ENCODE results near the gene TLR10. TPM values are rescaled to one million over a fixed set of nuclear protein-coding genes. Genes with fewer than 3 reads are reported as not detected.
A peak's percentile ranks its signal among the peaks of the same experiment; 100 is the strongest.

Gene TLR10
- total and polyA plus RNA-seq, 9 of the 15 experiments (the other 6 are each of a cell fraction or from before 2014, with no cell fraction given) = 0.03 to 0.05 TPM; not detected in 7

GRCh38 chr4:38832206-38832605 lies 49.4 kb upstream of the TLR10 start:
- POLR2A ChIA-PET = interaction anchor here (0.6 kb wide), 1 partner anchor 14 kb away, joined by 3 read pairs; no protein-coding TSS in a partner anchor
- 15% methylated on average over 1 of the region's 1 CpG for WGBS (ENCODE audit: insufficient coverage, low coverage, missing lambda C conversion rate)
- Histone ChIP-seq H3K4me3 (no peak overlapping the region), H4K20me1 (replicated peaks; ENCODE audit: control insufficient read depth, insufficient read depth, low read length) (no peaks in the 10 kb centered on the region), H3K27ac (ENCODE audit: extremely low read depth, low read depth, low read length) (no peak overlapping the region), H2AFZ (ENCODE audit: low read depth, low read length) (no peak overlapping the region), H3K36me3 (ENCODE audit: control insufficient read depth, insufficient read depth, low read length) (no peaks in the 10 kb centered on the region), H3K9ac (ENCODE audit: insufficient read depth in 1 of 2, low read depth in 2 of 2, low read length in 2 of 2) (no peak overlapping the region), H3K4me2 (ENCODE audit: insufficient read depth, low read length) (no peak overlapping the region), H3K79me2 (ENCODE audit: control insufficient read depth, insufficient read depth, low read length) (no peaks in the 10 kb centered on the region), H3K9me3 (replicated peaks; ENCODE audit: control insufficient read depth, insufficient read depth, low read depth, low read length) (no peaks in the 10 kb centered on the region), H3K4me1 (replicated peaks in 1 of 2; ENCODE audit: control insufficient read depth in 2 of 2, insufficient read depth in 2 of 2, low read length in 2 of 2) (no peaks in the 10 kb centered on the region), H3K9me1 (ENCODE audit: control insufficient read depth, insufficient read depth, low read length) (no peaks in the 10 kb centered on the region), H3K27me3 (ENCODE audit: control insufficient read depth in 2 of 2, insufficient read depth in 2 of 2, low read length in 2 of 2) (no peaks in the 10 kb centered on the region)
- BruUV-seq (replicated peaks) = no TSS peak
- intact Hi-C loops (cut with micrococcal nuclease) (no loop called here), in situ Hi-C loops (cut with MboI) (no loop called here)
- DNase-seq (ENCODE audit: extremely low read depth in 1 of 4, low spot score in 3 of 4) (no peak), ATAC-seq (no peak), FAIRE-seq (peak; percentile 26)
- CTCF ChIA-PET (ENCODE audit: low intra/inter-chr PET ratio) = no interaction called here
- TF ChIP-seq ZBTB40 (IDR thresholded peaks at IDR 0.05) (no peak), ZBTB40 (CRISPR knock-in tag; IDR thresholded peaks at IDR 0.05) (no peak), CREBBP (IDR thresholded peaks at IDR 0.05; ENCODE audit: low read depth, low read length) (no peak), FOXK1 (CRISPR knock-in tag; IDR thresholded peaks at IDR 0.05; ENCODE audit: borderline replicate concordance) (no peak), E2F8 (IDR thresholded peaks at IDR 0.05; ENCODE audit: low read depth, partially characterized antibody) (no peak), ZNF518B (CRISPR knock-in tag; IDR thresholded peaks at IDR 0.05) (no peak), LARP7 (IDR thresholded peaks at IDR 0.05) (no peak), HIVEP1 (CRISPR knock-in tag; IDR thresholded peaks at IDR 0.05) (no peak)

Data from K562 (cell line).